Pons (tissue), 1 donor: Measurements from ENCODE around the gene ZACN.
"Not testable (repeated sequence)": the region's sequence is repeated elsewhere in the genome, so short reads cannot be mapped to it uniquely, and the experiment has no call there.

Experiments
- DNase-seq: peaks from one replicate; pipeline ENCODE4 v3.0.0-alpha.2; 2016; ENCODE audit warnings: low spot score

ZACN gene

DNA sequence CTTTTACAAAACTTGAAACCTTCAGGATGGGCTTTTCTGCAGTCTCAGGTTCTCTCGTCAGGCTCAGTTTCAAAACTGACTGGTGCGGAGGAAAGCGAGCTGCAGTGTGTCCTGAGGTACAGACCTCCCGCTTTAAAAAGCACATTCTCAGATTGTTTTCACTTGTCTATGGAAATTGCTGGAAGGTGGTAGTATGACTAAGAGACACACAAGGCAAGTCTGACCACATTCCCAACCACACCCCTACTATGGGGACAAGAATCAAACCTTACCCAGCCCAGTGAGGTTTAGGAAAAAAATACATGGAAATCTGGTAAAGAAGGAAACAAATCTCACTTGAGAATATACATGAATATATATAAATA is 24.9 kb upstream of the ZACN start:
- DNase-seq = no peak

DNA sequence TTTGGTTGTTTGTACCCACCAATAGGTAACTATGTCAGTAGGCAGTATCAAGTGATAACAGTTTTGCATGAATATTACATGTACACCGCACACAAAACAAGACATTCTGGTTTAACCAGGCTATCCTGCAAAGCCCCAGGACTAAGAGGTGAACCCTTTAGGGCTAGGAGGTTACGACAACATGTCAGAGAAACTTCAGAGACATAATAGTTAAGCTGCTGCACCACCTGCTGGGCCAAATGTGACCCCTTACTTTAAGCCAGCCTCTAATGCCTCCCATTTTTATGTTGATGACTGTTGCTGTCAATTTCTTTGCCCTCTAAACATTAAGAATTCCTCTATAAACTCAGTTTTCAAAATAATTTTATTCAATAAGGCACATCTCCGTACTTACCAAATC is 22.1 kb upstream of the ZACN start:
- DNase-seq = no peak

DNA sequence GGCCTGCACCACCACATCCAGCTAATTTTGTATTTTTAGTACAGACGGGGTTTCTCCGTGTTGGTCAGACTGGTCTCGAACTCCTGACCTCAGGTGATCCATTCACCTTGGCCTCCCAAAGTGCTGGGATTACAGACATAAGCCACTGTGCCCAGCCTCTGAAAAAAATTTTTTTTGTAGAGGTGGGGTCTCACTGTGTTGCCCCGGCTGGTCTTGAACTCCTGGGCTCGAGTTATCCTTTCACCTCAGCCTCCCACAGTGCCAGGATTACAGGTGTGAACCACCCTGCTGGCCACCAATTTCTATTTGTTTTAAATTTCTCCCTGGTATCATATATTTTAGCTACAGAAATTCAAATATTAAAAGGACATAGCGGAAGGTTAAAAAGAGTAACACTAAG is 20.7 kb upstream of the ZACN start:
- not testable (repeated sequence) for DNase-seq

DNA sequence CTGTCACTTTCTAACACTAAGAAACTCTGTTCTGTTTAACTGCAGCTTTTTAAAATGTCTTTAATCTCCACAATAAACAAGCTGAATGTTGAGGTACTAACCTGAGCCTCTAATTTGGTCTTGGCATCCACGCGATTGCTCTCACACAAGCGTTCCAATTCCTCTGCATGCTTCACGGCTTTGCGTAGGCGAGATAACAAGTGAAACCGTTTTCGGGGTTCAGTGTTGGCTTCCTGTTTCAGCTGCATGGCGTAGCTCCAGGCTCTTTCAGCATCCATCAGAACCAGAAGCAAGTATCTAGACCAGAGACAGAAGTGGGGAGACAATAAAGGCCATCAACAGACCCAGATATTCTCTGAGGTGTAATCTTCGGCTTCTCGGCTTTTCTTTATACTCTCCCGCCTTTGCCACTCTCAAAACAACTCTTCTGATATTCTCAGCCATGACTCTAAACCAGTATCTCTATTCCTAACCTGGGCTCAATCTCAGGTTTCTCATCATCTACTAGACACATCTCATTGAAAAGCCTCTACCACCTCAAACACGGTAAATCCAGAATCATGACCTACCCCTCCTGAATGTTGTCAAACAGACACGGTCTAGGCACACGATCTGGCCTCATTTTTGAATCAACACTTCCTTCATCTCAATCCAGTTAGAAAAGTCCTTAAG is 15.0 kb upstream of the ZACN start:
- DNase-seq = no peak

DNA sequence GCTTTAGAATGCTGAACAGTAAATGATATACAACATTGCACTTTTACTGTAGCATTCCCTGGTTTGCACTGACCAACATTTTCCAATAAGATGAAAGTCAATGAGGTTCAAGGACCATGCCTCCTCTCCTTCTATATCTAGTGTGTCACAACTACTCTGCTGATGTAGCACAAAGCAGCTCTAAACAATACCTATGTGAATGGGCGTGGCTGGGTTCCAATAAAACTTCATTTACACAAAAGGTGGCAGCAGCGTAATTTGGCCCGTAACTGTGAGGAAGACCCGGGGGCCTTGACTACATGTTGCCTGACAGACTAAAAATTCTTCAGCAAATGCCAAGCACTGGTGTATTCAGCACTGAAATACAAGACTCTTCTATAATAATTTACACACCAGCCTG is 13.2 kb upstream of the ZACN start:
- DNase-seq = no peak

DNA sequence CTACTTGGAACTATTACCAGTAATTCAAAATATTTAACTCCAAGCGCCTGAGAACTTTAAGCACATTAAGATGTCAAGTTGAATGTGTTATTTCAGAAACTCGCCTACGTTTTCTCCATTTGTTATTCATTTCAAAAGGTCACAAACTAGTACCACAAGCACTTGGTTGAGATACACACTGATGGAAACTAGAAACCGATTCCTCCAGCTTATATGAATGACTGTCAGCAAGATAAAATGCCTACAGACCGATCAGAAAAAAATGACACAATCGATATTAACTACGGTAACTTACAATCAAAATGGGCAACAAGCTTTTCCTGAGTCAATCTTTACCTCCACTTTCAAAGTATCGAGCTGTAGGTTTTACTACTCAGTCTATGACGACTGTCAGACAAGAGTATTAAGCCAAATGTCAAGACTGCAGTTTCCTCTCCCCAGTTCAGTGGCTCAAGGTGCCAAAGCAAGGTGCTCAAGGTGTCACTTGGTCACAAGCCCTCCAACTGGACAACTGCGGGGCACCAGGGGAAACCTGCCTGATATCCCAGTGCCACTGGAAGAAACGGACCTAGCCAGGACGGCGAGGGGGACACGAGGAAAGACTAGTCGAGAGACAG is 7.3 kb upstream of the ZACN start:
- no peak for DNase-seq

DNA sequence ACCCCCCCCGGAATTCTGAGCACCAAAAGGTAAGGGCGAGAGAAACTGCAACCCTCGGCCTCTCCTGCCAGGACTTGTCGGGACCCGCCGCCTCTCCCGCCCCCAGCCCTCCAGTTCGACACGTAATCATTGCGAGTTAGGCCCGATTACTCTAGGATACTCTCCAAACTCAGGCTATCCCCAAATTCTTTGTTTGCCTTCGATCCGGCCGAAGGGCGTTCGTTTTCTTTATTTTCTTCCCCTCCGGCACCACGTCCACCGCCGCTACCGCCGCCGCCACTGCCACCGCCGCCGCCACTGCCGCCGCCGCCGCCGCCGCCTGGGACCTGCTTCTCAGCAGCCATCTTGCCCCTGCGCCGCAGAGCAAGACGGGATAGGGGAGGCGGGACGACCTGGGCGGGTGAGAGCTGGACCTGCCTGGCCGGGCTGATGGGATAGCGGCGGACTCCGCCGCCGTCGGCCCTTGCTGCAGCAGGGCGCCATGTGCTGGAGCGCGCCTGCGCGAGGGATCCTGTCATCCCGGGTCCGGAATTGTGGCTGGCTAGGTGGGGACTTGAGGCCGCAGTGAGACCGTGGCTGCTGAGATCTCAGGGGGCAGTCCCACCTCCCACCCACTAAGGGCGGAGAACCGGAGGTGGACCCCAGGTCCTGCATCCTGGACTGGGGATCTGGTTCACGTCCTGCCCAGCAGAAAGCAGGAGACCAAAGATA is 6.7 kb upstream of the ZACN start, which contains the start of gene SRP68:
TSS of gene SRP68 (minus strand) at position 370 of the 711 bp plus-strand sequence. CDS start at position 344, 26 bp downstream.
- DNase-seq = peak; percentile 93

DNA sequence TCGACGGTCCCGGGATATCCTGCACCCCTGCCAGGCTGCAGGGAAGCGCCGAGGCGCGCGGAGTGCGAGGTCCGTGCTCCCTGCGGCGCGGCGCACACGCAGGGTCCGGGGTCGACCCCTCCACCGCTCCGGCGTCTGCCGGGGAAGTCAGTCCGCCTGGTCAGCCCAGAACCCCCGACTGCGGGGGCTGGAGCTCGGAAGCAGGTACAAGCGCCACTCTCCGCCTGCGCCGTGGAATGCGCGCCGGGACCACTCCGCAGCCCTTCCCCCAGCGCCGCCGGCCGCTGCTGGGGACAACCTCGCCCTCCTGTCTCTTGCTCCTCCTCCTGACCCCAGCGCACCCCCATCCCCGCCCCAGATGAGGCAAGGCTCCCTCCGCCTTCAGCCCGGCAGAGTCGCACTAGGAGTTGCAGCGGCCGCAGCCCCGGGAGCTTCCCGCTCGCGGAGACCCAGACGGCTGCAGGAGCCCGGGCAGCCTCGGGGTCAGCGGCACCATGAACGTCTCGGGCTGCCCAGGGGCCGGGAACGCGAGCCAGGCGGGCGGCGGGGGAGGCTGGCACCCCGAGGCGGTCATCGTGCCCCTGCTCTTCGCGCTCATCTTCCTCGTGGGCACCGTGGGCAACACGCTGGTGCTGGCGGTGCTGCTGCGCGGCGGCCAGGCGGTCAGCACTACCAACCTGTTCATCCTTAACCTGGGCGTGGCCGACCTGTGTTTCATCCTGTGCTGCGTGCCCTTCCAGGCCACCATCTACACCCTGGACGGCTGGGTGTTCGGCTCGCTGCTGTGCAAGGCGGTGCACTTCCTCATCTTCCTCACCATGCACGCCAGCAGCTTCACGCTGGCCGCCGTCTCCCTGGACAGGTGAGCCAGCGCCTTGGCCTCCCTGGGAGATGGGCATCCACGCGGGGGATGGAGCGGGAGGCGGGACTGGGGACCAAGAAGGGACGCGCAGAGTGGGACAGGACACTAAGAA is 4.3 kb upstream of the ZACN start, which contains the start of gene GALR2:
TSS of gene GALR2 (plus strand) at position 392 of the 974 bp plus-strand sequence. CDS start at position 495, 103 bp downstream.
- DNase-seq = no peak

DNA sequence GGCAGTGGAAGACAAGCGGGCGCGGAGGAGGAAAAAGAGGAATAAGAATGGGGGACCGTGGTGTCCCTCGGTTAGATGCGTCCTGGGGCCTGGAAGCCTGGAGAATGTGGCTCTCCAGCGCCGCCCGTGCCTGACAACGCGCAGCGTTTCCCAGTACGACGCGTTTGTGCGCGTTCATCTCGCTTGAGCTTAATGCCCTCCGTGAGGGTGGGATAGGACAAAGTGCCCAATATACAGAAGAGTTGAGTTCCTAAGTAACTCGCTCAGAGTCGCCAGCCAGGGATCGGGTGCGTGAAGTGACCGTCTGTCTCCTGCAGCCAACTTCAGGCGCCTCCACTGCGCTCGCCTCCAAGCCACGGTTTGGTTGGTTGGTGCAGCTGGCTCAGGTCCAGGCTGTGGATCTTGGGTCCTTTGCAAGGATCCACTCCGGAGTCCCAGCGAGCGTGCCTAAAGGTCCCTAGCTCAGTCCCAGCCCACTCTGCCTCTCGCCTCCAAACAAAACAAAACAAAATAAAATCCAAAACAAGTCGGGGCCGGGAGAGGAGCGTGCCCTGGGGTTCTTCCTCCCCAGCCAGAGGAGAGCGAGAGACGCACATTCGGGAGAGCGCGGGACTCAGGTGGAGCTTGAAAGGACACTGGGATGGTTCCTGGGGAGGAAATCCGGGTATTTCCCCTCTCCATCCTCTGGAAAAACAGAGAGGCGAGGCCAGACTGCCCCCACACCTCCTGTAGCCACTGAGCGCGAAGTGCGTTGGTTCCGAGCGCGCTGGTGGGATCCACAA is 3.4 kb upstream of the ZACN start:
- DNase-seq = no peak

DNA sequence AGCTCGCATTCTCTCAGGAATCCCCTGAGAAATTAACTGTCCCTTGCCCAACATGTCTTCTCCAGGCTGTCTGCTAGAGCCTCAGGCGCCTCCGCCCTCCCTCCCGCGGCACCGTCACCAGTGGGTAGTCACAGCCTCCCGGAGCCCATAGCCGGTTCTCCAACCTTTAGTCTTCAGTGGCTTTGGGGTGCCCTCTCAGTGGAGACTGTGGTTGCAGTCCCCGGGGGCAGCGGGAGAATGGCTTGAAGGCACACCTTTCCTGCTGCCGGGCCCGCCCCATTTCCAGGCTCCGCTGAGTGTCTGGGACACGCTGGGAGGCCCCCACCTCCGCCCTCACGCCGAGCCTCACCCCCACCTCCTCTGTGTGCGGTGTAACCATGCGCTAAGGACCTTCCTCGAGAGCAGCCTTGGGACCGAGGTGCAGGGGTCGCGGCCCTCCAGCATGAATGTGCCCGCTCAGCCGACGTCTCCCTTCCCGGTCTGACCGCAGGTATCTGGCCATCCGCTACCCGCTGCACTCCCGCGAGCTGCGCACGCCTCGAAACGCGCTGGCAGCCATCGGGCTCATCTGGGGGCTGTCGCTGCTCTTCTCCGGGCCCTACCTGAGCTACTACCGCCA is 2.7 kb upstream of the ZACN start:
- DNase-seq = no peak

DNA sequence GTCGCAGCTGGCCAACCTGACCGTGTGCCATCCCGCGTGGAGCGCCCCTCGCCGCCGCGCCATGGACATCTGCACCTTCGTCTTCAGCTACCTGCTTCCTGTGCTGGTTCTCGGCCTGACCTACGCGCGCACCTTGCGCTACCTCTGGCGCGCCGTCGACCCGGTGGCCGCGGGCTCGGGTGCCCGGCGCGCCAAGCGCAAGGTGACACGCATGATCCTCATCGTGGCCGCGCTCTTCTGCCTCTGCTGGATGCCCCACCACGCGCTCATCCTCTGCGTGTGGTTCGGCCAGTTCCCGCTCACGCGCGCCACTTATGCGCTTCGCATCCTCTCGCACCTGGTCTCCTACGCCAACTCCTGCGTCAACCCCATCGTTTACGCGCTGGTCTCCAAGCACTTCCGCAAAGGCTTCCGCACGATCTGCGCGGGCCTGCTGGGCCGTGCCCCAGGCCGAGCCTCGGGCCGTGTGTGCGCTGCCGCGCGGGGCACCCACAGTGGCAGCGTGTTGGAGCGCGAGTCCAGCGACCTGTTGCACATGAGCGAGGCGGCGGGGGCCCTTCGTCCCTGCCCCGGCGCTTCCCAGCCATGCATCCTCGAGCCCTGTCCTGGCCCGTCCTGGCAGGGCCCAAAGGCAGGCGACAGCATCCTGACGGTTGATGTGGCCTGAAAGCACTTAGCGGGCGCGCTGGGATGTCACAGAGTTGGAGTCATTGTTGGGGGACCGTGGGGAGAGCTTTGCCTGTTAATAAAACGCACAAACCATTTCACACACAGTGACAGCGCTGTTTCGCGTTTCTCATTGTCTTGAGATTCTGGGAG is 2.0 kb upstream of the ZACN start:
- DNase-seq = no peak

DNA sequence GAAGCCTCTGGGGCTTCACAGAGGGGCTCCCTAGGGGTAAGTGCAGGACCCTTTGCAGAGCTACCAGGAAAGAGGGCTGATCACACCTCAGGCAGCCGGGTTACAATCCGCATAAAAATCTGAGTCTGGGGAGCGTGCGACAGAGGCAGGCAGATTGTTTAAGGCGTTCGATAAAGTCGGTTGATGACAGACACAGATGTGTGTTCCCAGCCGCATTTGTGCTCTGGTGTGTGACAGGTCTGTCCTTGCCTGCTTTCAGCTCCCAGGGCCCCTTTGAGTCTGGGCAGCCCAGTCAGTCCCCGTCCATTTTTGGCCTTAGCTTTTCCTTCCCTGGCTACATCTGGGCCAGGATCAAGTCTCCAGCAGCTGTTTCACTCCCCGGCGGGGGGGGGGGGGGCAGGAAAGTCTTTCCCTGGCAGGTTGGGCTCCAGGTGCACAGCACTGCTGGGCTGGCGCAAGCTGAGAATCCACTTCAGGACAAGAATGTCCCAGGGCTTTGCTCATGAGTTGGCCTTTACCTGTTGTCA is 1.3 kb upstream of the ZACN start:
- no peak for DNase-seq

DNA sequence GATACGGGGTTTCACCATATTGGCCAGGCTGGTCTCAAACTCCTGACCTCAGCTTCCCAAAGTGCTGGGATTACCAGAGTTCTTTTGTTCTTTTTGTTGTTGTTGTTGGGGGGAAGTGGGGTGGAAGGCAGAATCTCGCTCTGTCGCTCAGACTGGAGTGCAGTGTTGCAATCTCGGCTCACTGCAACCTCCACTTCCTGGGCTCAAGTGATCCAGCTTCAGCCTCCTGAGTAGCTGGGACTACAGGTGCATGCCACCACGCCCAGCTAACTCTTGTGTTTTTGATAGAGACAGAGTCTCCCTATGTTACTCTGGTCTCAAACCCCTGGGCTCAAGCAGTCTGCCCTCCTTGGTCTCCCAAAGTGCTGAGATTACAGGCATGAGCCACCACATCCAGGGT is 612 bp upstream of the ZACN start:
- not testable (repeated sequence) for DNase-seq

DNA sequence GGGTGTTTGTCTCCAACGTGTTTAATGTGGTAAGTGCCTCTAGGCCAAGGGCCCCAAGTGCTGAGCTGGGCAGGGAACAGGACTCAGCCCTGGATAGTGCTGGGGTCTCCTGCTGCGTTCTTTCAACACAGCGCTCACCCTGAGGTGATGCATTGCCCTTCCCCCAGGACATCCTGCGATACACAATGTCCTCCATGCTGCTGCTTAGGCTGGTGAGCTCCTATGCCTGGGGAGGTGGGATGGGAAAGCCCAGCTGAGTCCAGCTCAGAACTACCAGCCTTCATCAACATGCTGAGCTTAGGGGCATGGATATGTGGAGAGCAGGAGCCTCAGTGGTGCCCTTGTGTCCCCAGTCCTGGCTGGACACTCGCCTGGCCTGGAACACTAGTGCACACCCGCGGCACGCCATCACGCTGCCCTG is 563 bp downstream of the ZACN start:
- no peak for DNase-seq

DNA sequence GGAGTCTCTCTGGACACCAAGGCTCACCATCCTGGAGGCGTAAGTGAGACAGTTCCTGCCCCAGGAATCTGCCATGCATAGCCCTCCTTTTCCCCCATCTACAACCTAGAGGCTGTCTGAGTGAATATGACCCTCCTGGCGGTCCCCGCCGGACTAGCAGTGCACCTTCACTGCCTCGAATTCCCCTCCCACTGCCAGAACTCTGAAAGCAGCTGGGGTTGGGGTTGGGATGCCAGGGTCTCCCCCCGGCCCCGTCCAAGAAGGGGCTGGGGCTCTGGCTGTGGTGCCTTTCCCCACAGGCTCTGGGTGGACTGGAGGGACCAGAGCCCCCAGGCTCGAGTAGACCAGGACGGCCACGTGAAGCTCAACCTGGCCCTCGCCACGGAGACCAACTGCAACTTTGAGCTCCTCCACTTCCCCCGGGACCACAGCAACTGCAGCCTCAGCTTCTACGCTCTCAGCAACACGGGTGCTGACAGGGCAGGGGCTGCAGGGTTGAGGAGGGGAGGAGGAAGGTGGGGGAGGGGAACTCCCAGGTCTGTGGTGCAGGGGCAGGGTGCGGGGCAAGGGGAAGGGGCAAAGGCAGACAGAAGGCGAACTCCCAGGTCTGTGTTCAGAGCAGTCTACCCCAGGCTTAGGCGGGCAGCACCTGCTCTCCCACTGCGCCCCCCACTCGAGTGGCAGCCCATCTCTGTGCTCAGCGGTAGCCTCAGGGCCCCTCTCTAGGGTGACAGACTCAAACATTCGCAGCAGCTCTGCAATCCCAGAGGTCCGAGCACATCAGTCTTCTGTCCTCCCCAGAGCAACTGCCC is 1.2 kb downstream of the ZACN start:
- DNase-seq = no peak

DNA sequence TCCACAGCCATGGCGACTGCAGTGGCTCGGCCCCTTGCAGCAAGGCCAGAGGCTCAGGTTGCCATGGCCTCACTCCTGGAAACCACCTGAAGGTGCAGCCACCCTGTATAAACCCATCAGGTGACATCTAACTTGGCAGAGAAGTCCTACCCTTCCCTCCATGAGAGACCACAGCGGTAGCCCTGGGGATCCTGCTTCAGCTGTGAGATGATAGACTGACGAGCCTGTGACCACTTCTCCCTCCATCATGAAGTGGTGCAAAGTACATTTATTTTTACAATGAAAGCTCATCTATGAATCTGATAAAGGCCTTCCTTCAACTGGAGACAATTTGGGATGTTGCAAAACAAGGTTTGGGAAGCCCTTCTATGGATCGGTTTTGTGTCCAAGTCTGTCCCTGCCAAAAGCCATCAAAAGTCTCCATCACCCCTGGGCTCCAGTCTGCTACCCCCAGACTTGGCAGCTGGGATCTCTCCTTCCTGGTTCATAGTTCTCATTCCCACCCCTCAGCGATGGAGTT is 1.8 kb downstream of the ZACN start:
- DNase-seq = no peak

DNA sequence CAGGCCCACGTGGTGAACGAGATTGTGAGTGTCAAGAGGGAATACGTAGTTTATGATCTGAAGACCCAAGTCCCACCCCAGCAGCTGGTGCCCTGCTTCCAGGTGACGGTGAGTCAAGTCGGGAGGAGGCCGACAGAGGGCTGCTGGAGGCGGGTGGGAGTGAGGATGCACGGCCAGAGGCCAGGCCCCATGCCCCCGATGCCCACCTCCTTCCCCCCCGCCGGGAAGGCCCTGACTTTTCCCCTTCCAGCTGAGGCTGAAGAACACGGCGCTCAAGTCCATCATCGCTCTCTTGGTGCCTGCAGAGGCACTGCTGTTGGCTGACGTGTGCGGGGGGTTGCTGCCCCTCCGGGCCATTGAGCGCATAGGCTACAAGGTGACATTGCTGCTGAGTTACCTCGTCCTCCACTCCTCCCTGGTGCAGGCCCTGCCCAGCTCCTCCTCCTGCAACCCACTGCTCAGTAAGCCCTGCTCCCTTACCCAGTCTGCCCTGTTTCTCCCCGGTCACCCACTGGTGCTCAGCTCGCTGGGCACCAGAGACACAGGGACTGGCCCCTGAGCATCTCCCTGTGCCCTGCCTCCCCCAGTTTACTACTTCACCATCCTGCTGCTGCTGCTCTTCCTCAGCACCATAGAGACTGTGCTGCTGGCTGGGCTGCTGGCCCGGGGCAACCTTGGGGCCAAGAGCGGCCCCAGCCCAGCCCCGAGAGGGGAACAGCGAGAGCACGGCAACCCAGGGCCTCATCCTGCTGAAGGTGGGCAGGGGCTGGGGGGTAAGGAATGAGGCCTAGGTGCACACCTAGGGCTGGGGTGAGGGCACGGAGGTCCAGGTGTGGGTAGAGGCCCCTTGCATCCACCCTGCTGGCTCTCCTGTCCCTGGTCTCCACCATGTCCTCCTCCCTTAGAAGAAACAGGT is 2.6 kb downstream of the ZACN start:
- no peak for DNase-seq
